HG02763 (cell line): ENCODE measurements around the gene MMP28.

Experiments
- ATAC-seq: cut with Tn5 transposase; IDR thresholded peaks from one replicate; pipeline ENCODE4 v1.9.1; 2021; ENCODE audit warnings: mild to moderate bottlenecking, moderate library complexity; ENCODE audit not compliant: unreplicated experiment

The MMP28 gene

GRCh38 chr17:35745246-35745645 is 50.2 kb downstream of the MMP28 start:
- no peak for ATAC-seq

- ATAC-seq = no peak
Observed at GRCh38 chr17:35744830-35745229, 50.6 kb downstream of the MMP28 start.

GRCh38 chr17:35743626-35744328 is 51.7 kb downstream of the MMP28 start:
- ATAC-seq = no peak

GRCh38 chr17:35742896-35743477 is 52.5 kb downstream of the MMP28 start:
- no peak for ATAC-seq

GRCh38 chr17:35742496-35742895 is 52.9 kb downstream of the MMP28 start:
- ATAC-seq = no peak

- ATAC-seq = no peak
Observed at GRCh38 chr17:35740997-35741931, 54.2 kb downstream of the MMP28 start.

GRCh38 chr17:35740216-35740615 is 55.2 kb downstream of the MMP28 start:
- no peak for ATAC-seq

GRCh38 chr17:35738519-35739133 is 56.8 kb downstream of the MMP28 start:
- no peak for ATAC-seq

- ATAC-seq = no peak
Observed at GRCh38 chr17:35736236-35736635, 59.2 kb downstream of the MMP28 start.

GRCh38 chr17:35735036-35735805 is 60.2 kb downstream of the MMP28 start:
- no peak for ATAC-seq

GRCh38 chr17:35734396-35734795 is 61.0 kb downstream of the MMP28 start:
- no peak for ATAC-seq

- no peak for ATAC-seq
Observed at GRCh38 chr17:35733366-35733765, 62.1 kb downstream of the MMP28 start.

GRCh38 chr17:35732806-35733136 is 62.7 kb downstream of the MMP28 start:
- no peak for ATAC-seq

GRCh38 chr17:35731917-35732805 is 63.3 kb downstream of the MMP28 start:
- ATAC-seq = no peak

- no peak for ATAC-seq
Observed at GRCh38 chr17:35731239-35731916, 64.1 kb downstream of the MMP28 start, which contains the start of gene RASL10B. Gene RASL10B, plus strand, starts transcription at chr17:35731639. Its CDS starts 3,546 bp downstream, at chr17:35735185.

- no peak for ATAC-seq
Observed at GRCh38 chr17:35730400-35731005, 64.9 kb downstream of the MMP28 start.

- no peak for ATAC-seq
Observed at GRCh38 chr17:35729405-35729833, 66.0 kb downstream of the MMP28 start.

- ATAC-seq = no peak
Observed at GRCh38 chr17:35728551-35728950, 66.9 kb downstream of the MMP28 start.
